DND-41 (cell line): ENCODE measurements around the gene HGS.

Source experiments
- EZH2 ChIP-seq: IDR thresholded peaks from 3 replicates; pipeline ENCODE4 v1.6.1; 2012; ENCODE audit warnings: borderline replicate concordance, low read depth, mild to moderate bottlenecking, moderate library complexity, low read length, inconsistent platforms; ENCODE audit not compliant: severe bottlenecking
- TF ChIP-seq, protein P1 (sequence below): IDR thresholded peaks from 2 replicates; pipeline ENCODE4 v1.5.1; 2012; ENCODE audit warnings: borderline replicate concordance, low read length, moderate library complexity, mild to moderate bottlenecking; ENCODE audit not compliant: poor library complexity, severe bottlenecking; ENCODE audit errors: extremely low read depth

DNA sequence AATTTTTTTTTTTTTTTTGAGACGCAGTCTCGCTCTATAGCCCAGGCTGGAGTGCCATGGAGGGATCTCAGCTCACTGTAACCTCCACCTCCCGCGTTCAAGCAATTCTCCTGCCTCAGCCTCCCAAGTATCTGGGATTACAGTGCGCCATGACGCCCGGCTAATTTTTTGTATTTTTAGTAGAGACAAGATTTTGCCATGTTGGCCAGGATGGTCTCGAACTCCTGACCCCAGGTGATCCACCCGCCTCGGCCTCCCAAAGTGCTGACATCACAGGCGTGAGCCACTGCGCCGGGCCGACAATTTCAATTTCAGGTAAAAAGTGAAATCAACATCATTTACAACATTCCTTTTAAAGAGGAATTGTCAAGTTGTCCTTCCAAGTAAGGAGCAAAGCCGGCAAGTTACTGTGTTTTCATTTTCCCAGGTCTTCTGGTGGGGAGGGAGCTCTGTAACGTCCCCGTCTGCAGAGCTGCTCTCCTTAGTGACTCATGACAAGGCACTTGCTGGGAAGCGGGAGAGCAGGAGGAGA, 47.8 kb upstream of the HGS start:
- TF ChIP-seq, protein P1, sequence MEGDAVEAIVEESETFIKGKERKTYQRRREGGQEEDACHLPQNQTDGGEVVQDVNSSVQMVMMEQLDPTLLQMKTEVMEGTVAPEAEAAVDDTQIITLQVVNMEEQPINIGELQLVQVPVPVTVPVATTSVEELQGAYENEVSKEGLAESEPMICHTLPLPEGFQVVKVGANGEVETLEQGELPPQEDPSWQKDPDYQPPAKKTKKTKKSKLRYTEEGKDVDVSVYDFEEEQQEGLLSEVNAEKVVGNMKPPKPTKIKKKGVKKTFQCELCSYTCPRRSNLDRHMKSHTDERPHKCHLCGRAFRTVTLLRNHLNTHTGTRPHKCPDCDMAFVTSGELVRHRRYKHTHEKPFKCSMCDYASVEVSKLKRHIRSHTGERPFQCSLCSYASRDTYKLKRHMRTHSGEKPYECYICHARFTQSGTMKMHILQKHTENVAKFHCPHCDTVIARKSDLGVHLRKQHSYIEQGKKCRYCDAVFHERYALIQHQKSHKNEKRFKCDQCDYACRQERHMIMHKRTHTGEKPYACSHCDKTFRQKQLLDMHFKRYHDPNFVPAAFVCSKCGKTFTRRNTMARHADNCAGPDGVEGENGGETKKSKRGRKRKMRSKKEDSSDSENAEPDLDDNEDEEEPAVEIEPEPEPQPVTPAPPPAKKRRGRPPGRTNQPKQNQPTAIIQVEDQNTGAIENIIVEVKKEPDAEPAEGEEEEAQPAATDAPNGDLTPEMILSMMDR = no peak
- no peak for TF ChIP-seq EZH2
